ENCODE data around the gene VAMP2. TPM values are rescaled to one million over a fixed set of nuclear protein-coding genes. Genes with fewer than 3 reads are reported as not detected.

VAMP2 gene
- total and polyA plus RNA-seq, 4 donors: 33.9 to 76.2 (median 45.8) TPM

DNA sequence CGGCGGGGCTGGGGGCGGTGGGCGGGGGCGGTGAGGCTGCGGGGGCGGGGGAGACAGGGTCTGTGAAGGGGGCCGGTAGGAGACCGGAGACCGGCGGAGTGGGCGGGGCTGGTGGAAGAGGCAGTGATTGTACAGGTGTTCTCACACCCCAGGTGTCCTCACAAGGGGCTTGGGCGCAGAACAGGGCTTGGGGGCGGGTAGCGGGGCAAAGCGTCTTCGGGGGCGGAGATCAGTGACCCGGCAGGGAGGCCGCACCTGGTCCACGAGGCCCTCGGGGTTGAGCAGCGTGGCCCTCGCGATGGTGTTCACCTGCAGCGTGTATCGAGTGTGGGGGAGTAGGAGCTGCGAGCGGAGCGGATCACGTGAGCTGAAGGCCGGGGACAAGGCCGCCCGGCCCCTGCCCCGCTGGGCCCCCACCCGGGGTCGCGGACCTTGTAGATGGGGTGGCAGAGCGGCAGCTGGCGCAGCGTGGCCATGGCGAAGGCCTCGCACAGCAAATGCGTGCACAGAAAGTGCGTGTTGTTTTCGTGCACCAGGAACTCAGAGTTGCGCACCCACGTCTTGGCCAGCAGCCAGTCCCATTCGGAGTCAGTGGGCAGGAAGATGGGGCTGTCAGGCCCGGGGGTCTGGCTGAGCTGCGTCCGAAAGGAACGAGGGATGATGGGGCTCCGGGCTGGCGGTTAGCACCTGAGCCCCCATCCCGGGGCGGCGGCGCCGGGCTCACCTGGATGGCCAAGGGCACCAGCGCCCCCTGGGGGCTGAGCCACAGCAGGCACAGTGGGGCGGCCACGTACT is 52.9 kb downstream of the VAMP2 start:
- H3K4me1 ChIP-seq (ENCODE audit: control insufficient read depth in 5 of 5, insufficient read depth in 5 of 5, low read length in 5 of 5): peaks cover 0 to 8% (median 0%) of the 10 kb centered on the region in 5 donors
- H3K4me3 ChIP-seq: no peak overlapping the region
- peaks cover 0 to 38% (median 37%) of the 10 kb centered on the region in 3 donors for H3K27me3 ChIP-seq (ENCODE audit: control insufficient read depth in 3 of 3, insufficient read depth in 3 of 3, low read length in 2 of 3)
- no peak overlapping the region for H3K27ac ChIP-seq (ENCODE audit: low read depth in 1 of 2, low read length in 1 of 2)
- peak; percentile 81 for ATAC-seq (ENCODE audit: insufficient read depth, low FRiP score)
- no peaks in the 10 kb centered on the region for H3K36me3 ChIP-seq (ENCODE audit: control insufficient read depth in 4 of 4, insufficient read depth in 4 of 4, low read length in 4 of 4)
- DNase-seq: peak; percentile 18 to 52 (median 49)
- H3K9me3 ChIP-seq (ENCODE audit: control insufficient read depth in 4 of 4, insufficient read depth in 3 of 4, low read length in 3 of 4): peaks cover 0 to 4% (median 0%) of the 10 kb centered on the region in 4 donors
- H3K9ac ChIP-seq (ENCODE audit: insufficient read depth in 1 of 2, low read length in 2 of 2): no peak overlapping the region
- TF ChIP-seq, protein P1, sequence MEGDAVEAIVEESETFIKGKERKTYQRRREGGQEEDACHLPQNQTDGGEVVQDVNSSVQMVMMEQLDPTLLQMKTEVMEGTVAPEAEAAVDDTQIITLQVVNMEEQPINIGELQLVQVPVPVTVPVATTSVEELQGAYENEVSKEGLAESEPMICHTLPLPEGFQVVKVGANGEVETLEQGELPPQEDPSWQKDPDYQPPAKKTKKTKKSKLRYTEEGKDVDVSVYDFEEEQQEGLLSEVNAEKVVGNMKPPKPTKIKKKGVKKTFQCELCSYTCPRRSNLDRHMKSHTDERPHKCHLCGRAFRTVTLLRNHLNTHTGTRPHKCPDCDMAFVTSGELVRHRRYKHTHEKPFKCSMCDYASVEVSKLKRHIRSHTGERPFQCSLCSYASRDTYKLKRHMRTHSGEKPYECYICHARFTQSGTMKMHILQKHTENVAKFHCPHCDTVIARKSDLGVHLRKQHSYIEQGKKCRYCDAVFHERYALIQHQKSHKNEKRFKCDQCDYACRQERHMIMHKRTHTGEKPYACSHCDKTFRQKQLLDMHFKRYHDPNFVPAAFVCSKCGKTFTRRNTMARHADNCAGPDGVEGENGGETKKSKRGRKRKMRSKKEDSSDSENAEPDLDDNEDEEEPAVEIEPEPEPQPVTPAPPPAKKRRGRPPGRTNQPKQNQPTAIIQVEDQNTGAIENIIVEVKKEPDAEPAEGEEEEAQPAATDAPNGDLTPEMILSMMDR (IDR thresholded peaks at IDR 0.05; ENCODE audit: control extremely low read depth, extremely low read depth): peak; percentile 51
- 17% methylated on average over 57 to 63 of the region's 63 CpGs for WGBS, 2 donors

Other genes starting within 250 kb of the VAMP2 start
- gene RNF227, start 246.7 kb downstream of the VAMP2 start, total RNA-seq: 1 to 10 TPM; 5.4 to 8.0 TPM
- 1 to 10 TPM; 4.1 to 6.0 TPM for gene RNF227, start 246.7 kb downstream of the VAMP2 start, polyA plus RNA-seq
- 1 to 10 TPM; 1.3 to 5.8 TPM for gene KCNAB3, start 233.1 kb downstream of the VAMP2 start, total RNA-seq
- 1 to 10 TPM; 2.6 to 3.9 TPM for gene KCNAB3, start 233.1 kb downstream of the VAMP2 start, polyA plus RNA-seq
- 100 to 1,000 TPM in 1 of 2 donors, 10 to 100 TPM in 1; 58.9 to 158 TPM for gene TRAPPC1, start 231.0 kb downstream of the VAMP2 start, total RNA-seq
- 100 to 1,000 TPM; 172 to 213 TPM for gene TRAPPC1, start 231.0 kb downstream of the VAMP2 start, polyA plus RNA-seq
- 10 to 100 TPM; 60.2 to 72.0 TPM for gene CNTROB, start 230.7 kb downstream of the VAMP2 start, total RNA-seq
- 10 to 100 TPM; 42.7 to 74.1 TPM for gene CNTROB, start 230.7 kb downstream of the VAMP2 start, polyA plus RNA-seq
- gene GUCY2D, start 160.3 kb downstream of the VAMP2 start, total RNA-seq: 1 to 10 TPM in 1 of 2 donors, under 1 TPM in 1; 0.20 to 1.8 TPM
- under 1 TPM; 0.27 to 0.51 TPM for gene GUCY2D, start 160.3 kb downstream of the VAMP2 start, polyA plus RNA-seq
- 100 to 1,000 TPM in 1 of 2 donors, 1 to 10 TPM in 1; 3.4 to 135 TPM for gene ALOX15B, start 123.9 kb downstream of the VAMP2 start, total RNA-seq
- 10 to 100 TPM; 64.9 to 82.7 TPM for gene ALOX15B, start 123.9 kb downstream of the VAMP2 start, polyA plus RNA-seq
- under 1 TPM; 0.46 to 0.48 TPM for gene ALOX12B, start 75.2 kb downstream of the VAMP2 start, total RNA-seq
- gene ALOX12B, start 75.2 kb downstream of the VAMP2 start, polyA plus RNA-seq: under 1 TPM in 1 of 2 donors, not detected in 1; 0.06 TPM
- gene ALOXE3, start 44.4 kb downstream of the VAMP2 start, total RNA-seq: under 1 TPM in 1 of 2 donors, not detected in 1; 0.12 TPM
- under 1 TPM; 0.28 to 0.68 TPM for gene ALOXE3, start 44.4 kb downstream of the VAMP2 start, polyA plus RNA-seq
- under 1 TPM in 1 of 2 donors, not detected in 1; 0.55 TPM for gene HES7, start 38.8 kb downstream of the VAMP2 start, total RNA-seq
- gene HES7, start 38.8 kb downstream of the VAMP2 start, polyA plus RNA-seq: under 1 TPM; 0.22 to 0.28 TPM
- gene PER1, start 10.5 kb downstream of the VAMP2 start, total RNA-seq: 100 to 1,000 TPM; 132 to 238 TPM
- gene PER1, start 10.5 kb downstream of the VAMP2 start, polyA plus RNA-seq: 100 to 1,000 TPM in 1 of 2 donors, 10 to 100 TPM in 1; 93.5 to 126 TPM
- gene TMEM107, start 13.4 kb upstream of the VAMP2 start, total RNA-seq: 10 to 100 TPM; 24.4 to 33.1 TPM
- gene TMEM107, start 13.4 kb upstream of the VAMP2 start, polyA plus RNA-seq: 10 to 100 TPM; 13.2 to 19.0 TPM
- 10 to 100 TPM in 1 of 2 donors, 1 to 10 TPM in 1; 5.3 to 10.8 TPM for gene BORCS6, start 27.2 kb upstream of the VAMP2 start, total RNA-seq
- 10 to 100 TPM in 1 of 2 donors, 1 to 10 TPM in 1; 5.6 to 10.5 TPM for gene BORCS6, start 27.2 kb upstream of the VAMP2 start, polyA plus RNA-seq
- 1 to 10 TPM; 2.1 to 3.9 TPM for gene AURKB, start 47.6 kb upstream of the VAMP2 start, total RNA-seq
- gene AURKB, start 47.6 kb upstream of the VAMP2 start, polyA plus RNA-seq: 1 to 10 TPM; 3.6 to 5.7 TPM
- 10 to 100 TPM; 27.7 to 45.3 TPM for gene CTC1, start 85.1 kb upstream of the VAMP2 start, total RNA-seq
- gene CTC1, start 85.1 kb upstream of the VAMP2 start, polyA plus RNA-seq: 10 to 100 TPM; 19.1 to 26.5 TPM
- gene PFAS, start 86.3 kb upstream of the VAMP2 start, total RNA-seq: 10 to 100 TPM; 20.1 to 47.6 TPM
- gene PFAS, start 86.3 kb upstream of the VAMP2 start, polyA plus RNA-seq: 10 to 100 TPM; 14.0 to 15.3 TPM
- 10 to 100 TPM; 15.5 to 31.6 TPM for gene RANGRF, start 125.7 kb upstream of the VAMP2 start, total RNA-seq
- 10 to 100 TPM; 39.1 to 60.1 TPM for gene RANGRF, start 125.7 kb upstream of the VAMP2 start, polyA plus RNA-seq
- gene SLC25A35, start 132.5 kb upstream of the VAMP2 start, total RNA-seq: 10 to 100 TPM in 1 of 2 donors, 1 to 10 TPM in 1; 1.2 to 11.7 TPM
- gene SLC25A35, start 132.5 kb upstream of the VAMP2 start, polyA plus RNA-seq: 1 to 10 TPM; 5.5 to 9.4 TPM
- 10 to 100 TPM; 29.7 to 30.8 TPM for gene ARHGEF15, start 147.3 kb upstream of the VAMP2 start, total RNA-seq
- gene ARHGEF15, start 147.3 kb upstream of the VAMP2 start, polyA plus RNA-seq: 10 to 100 TPM; 10.1 to 17.2 TPM
- not detected for gene ODF4, start 176.9 kb upstream of the VAMP2 start, total RNA-seq
- not detected for gene ODF4, start 176.9 kb upstream of the VAMP2 start, polyA plus RNA-seq
- 1,000 to 10,000 TPM; 1,016 to 2,549 TPM for gene RPL26, start 220.2 kb upstream of the VAMP2 start, total RNA-seq
- gene RPL26, start 220.2 kb upstream of the VAMP2 start, polyA plus RNA-seq: 1,000 to 10,000 TPM; 2,664 to 2,820 TPM
- not detected for gene RNF222, start 234.9 kb upstream of the VAMP2 start, total RNA-seq
- gene RNF222, start 234.9 kb upstream of the VAMP2 start, polyA plus RNA-seq: not detected